ENCODE data around the gene TESPA1. TPM values are rescaled to one million over a fixed set of nuclear protein-coding genes. Genes with fewer than 3 reads are reported as not detected.
"Not testable (repeated sequence)": the region's sequence is repeated elsewhere in the genome, so short reads cannot be mapped to it uniquely, and the experiment has no call there.

TESPA1 gene
- total RNA-seq, 1 donor from 2014 or later = 221 TPM

DNA sequence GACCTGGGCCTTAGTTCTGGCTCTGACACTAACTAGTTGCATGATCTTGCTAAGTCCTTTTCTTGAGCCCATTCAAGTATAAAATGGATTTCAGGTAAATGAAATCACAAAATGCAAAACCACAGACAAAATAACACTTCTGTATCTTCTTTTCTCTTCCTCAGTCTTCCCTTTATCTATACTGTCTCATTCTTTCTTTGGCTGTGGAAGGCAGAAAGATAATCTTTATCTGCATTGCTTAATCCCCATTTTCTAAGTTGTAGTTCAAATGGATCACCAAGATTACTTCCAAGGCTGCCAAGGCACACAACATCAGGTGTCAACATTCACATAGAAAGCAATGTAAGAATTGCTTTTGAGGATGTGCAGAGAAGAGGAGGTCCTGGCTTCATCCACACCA is 30.3 kb downstream of the TESPA1 start:
- intact Hi-C loops (cut with micrococcal nuclease) = no loop called here

- intact Hi-C loops (cut with micrococcal nuclease) = no loop called here
Observed at GRCh38 chr12:54950071-54950727, 34.4 kb downstream of the TESPA1 start.

DNA sequence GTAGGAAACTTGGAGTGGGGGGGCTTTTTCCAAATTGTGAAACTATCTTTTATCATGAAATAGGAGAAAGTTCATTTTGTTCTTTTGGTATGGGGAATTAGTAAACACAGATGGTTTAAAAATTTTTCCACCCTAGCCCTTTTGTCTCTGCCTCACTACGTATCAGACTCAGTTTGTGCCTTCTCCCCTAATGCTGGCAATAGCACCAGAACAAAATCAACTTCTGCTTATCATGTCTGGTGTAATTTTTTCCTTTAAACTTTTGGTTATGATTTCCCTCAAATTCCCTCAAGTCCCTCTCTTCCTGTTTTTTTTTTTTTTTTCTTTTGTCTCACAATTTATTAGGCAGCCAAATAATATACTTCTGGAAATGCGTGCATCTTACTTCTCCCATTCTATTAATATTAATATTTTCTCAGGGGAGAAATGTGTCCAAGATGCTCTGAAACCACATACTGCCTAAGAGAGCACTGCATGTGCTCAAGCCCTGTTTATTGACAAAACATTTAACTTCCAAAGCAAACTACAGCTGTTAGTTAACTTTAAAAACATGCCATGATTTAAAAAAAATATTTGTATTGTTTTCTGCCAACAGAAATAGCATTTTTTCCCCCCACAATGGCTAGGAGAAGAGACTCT is 35.4 kb downstream of the TESPA1 start:
- intact Hi-C loops (cut with micrococcal nuclease) = no loop called here

- intact Hi-C loops (cut with micrococcal nuclease) = no loop called here
Observed at GRCh38 chr12:54948171-54948570, 36.4 kb downstream of the TESPA1 start.

- intact Hi-C loops (cut with micrococcal nuclease) = no loop called here
Observed at GRCh38 chr12:54945082-54945481, 39.5 kb downstream of the TESPA1 start.

DNA sequence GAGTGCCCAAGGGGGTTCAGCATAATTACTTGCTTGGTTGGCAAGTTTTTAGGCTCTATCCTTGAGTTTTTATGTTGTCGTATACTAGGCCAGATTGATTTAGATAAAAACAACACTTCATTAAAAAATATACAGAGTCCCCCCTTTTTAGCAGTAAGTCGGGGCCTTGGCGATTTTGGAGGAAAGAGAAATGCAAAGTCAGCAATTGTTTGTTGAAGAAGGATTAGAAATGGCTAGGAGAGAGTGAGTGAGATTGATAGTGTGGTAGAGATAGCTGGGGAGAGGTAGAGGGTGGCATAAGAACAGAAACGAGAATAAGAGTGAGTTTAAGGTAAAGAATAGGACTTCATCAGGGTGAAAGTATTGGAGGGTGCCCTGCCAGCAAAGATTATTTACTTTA is 41.3 kb downstream of the TESPA1 start:
- intact Hi-C loops (cut with micrococcal nuclease) = not testable (repeated sequence)

DNA sequence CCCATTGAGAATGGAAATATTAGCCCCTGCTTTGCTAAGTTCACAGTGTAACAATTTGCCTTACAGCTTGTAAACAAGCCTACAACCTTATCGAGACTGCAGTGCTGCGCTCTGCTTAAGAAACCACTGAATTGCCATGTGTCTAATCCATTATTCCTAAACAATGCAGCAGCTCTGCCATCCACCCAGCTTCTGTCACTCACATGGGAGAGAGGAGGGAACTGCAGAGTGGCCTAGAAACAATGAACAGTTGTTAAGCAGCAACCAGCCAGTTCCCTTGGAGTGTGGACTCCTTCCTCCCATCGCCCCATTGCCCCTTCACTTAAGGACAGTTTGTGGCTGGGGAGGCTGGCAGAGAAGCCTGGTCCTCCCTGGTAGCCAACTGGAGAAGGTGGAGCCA is 42.9 kb downstream of the TESPA1 start:
- intact Hi-C loops (cut with micrococcal nuclease) = no loop called here

DNA sequence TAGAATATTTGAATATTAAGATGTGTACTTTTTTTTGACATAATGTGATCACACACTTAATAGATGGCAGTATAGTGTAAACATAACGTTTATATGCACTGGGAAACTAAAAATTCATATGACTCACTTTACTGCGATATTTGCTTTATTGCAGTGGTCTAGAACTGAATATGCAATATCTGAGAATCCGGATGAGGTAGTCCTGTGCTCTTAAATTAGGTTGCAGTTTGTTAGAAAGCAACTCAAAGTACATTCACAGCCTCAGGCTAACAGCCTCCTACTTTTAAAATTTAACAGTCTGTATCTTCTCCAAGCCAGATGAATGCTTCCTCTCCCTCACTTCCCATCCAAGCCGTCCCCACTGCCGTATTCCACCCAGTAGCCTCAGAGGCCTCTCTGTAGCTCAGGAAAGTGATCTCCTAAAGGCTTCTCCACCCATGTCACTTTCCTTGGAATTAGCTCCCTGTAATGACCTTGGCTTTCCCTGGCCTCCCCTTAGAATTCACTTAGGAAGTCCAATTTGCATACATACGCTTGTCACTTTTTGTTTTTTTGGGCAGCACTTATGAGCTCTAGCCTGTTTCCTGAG is 43.7 kb downstream of the TESPA1 start:
- intact Hi-C loops (cut with micrococcal nuclease) = no loop called here

DNA sequence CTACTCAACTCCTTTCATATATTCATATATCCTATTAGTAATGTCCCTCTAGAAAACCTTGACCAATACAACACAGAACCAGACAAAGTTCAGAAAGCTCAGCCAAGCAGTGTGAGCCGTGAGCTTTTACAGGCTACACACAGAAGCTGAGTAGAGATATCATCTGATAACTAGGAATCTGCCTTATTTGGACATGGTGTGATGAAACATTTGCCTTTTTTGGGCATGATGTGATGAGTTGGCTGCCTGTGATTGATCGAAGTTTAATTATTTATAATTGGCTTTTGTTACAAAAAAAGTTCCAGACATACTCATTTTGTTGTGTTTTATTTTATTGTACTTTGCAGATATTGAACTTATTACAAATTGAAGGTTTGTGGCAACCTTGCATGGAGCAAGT is 46.6 kb downstream of the TESPA1 start:
- intact Hi-C loops (cut with micrococcal nuclease) = no loop called here

DNA sequence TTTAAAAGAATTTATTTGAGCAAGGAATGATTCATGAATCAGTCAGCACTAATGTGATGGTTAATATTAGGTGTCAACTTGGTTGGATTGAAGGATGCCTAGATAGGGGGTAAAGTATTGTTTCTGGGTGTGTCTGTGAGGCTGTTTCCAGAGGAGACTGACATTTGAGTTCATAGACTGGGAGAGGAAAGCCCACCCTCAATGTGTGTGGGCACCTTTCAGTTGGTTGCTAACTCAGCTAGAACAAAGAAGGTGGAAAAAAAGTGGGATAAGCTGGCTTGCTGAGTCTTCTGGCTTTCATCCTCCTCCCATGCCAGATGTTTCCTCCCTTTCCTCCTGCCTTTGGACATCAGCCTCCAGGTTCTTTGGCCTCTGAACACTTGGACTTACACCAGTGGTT is 47.2 kb downstream of the TESPA1 start:
- intact Hi-C loops (cut with micrococcal nuclease) = no loop called here

GRCh38 chr12:54936736-54937135 is 47.8 kb downstream of the TESPA1 start:
- intact Hi-C loops (cut with micrococcal nuclease) = no loop called here

DNA sequence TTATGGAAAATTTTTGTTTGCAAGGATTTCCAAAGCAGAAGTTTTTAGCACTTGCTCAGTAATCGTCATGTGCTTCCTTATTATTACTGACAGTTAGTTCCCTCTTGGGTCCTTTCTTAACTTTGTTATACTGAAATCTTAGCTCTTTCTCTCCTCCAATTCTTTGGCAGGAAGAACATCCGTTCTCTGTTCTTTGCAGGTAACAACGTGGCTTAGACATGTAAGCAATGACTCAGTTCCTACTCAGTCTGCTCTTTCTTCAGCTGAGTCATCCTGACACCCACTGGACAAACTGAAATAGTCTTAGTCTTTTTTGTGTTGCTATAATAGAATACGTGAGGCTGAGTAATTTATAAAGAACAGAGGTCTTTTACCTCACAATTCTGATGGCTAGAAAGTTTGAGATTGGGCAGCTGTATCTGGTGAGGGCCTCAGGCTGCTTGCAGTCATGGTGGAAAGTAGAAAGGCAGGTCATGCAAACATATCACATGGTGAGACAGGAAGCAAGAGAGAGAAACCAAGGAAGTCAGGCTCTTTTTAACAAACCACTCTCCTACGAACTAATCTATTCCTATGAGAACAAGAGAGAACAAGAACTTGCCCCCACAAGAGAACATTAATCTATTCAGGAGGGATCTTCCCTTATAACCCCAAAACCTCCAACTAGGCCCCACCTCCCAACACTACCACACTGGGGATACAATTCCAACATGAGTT is 49.2 kb downstream of the TESPA1 start:
- intact Hi-C loops (cut with micrococcal nuclease) = loop anchor here (1.0 to 2.0 kb wide), 2 partner anchors 49 to 81 kb away; partner anchors contain the start of genes MUCL1 and TESPA1

DNA sequence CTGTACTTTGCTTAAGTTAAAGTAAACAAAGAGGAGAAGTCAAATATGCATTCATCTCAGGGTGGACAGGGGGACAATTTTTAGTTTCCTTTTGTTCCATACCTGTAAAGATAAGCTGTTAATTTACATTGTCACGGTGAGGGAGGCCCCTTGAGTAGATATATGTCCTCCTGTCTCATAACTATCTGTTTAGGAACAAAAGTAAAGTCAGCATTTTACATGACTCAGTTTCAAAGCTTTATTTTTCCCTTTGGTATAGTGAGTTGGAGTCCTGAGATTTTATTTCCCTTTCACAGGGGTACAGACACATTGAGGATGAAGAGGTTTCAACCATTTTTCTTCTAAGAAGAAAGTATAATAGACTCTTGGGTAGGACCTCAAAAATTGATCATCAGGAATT is 50.1 kb downstream of the TESPA1 start:
- intact Hi-C loops (cut with micrococcal nuclease) = loop anchor here (2.0 kb wide), 1 partner anchor 50 kb away; the partner anchor contains the start of gene TESPA1

DNA sequence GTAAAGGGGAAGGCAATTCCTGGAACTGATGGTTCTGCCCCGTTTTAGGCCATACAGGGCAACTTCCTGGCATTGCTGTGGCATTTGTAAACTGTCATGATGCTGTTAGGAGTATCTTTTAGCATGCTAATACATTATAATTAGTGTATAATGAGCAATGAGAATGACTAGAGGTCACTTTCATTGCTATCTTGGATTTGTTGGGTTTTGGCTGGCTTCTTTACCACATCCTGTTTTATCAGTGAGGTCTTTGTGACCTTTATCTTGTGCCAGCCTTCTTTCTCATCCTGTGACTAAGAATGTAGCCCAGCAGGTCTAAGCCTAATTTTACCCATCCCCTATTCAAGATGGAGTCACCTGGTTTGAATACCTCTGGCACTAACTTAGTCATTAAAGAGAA is 51.2 kb downstream of the TESPA1 start:
- intact Hi-C loops (cut with micrococcal nuclease) = no loop called here

DNA sequence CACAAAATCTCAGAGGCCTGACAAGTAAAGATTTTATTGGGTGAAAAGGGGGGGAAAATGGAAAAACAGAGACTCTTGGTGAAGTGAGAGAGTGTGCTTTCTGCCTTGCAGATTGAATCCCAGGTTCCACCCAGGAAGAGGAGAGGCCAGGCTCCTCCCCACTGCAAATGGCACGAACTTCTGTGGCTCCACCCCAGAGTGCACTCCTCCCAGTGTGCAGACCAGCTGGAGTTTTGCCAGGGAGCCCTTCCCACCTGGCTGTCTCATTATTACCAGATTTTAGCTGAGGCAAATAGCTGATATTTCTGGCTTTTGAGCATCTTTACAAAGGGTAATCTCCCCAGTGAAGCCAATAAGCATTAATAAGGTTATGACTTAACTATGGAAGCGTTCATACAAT is 51.9 kb downstream of the TESPA1 start:
- intact Hi-C loops (cut with micrococcal nuclease) = no loop called here

GRCh38 chr12:54932038-54932437 is 52.5 kb downstream of the TESPA1 start:
- intact Hi-C loops (cut with micrococcal nuclease) = no loop called here

- intact Hi-C loops (cut with micrococcal nuclease) = no loop called here
Observed at GRCh38 chr12:54929998-54930397, 54.6 kb downstream of the TESPA1 start.

GRCh38 chr12:54926246-54926645 is 58.3 kb downstream of the TESPA1 start:
- intact Hi-C loops (cut with micrococcal nuclease) = no loop called here

DNA sequence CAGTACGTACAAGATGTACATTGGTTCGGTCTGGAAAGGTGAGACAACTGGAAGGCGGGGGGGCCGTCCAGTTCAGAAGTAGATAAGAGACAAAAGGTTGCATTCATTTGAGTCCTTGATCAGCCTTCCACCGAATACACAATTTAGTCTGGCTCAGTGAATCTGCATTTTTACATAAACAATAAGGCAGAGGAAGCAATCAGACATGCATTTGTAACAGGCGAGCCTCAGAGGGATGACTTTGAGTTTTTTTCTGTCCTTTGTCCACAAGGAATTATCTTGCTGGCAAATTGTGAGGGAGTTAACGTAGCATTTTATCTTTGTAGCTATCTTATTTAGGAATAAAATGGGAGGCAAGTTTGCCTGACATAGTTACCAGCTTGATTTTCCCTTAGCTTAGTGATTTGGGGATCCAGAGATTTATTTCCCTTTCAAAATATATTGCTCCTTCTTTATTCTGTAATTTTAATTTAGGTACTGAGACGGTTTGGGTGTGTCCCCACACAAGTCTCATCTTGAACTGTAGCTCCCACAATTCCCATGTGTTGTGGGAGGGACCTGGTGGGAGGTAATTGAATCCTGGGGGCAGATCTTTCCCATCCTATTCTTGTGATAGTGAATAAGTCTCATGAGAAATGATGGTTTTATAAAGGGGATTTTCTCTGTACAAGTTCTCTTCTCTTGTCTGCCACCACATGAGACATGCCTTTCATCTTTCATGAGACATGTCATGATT is 59.4 kb downstream of the TESPA1 start:
- intact Hi-C loops (cut with micrococcal nuclease) = no loop called here

GRCh38 chr12:54917001-54917488 is 67.5 kb downstream of the TESPA1 start:
- intact Hi-C loops (cut with micrococcal nuclease) = no loop called here

Measured in T-helper 2 cell treated with Interferon-gamma antibody and Interleukin-4, amounts not matched to agents 100 ng/mL and 5 ng/mL, for 36 hours (primary cell).